Thyroid gland (tissue), 4 donors: Measurements from ENCODE around the gene CPA5. TPM values are rescaled to one million over a fixed set of nuclear protein-coding genes. Genes with fewer than 3 reads are reported as not detected.

Experiments used
- DNase-seq, 2 donors: peaks; one replicate each; pipeline ENCODE4 v3.0.0-alpha.2; 2019
- H3K27ac ChIP-seq, 3 donors: fragments of 200-600 bp; sonication (generic); 1 replicate in 2 of 3; 2 replicates in 1 of 3; pipeline ENCODE4 v1.5.1; 2016 to 2019; ENCODE audit warnings: mild to moderate bottlenecking in 1 of 3, moderate library complexity in 1 of 3
- H3K27me3 ChIP-seq: fragments of 200-600 bp; sonication (generic); one replicate; pipeline ENCODE4 v1.5.1; 2019
- H3K36me3 ChIP-seq, 2 donors: fragments of 200-600 bp; sonication (generic); one replicate each; pipeline ENCODE4 v1.5.1; 2016 to 2019
- H3K4me1 ChIP-seq, 2 donors: fragments of 200-600 bp; sonication (generic); one replicate each; pipeline ENCODE4 v1.5.1; 2017 to 2019
- H3K4me3 ChIP-seq, 3 donors: fragments of 200-600 bp; sonication (generic); replicated peaks in 1 of 3; 1 replicate in 2 of 3; 2 replicates in 1 of 3; pipeline ENCODE4 v1.5.1; 2016; ENCODE audit warnings: mild to moderate bottlenecking in 1 of 3
- H3K9me3 ChIP-seq: fragments of 200-600 bp; sonication (generic); one replicate; pipeline ENCODE4 v1.5.1; 2017
- CTCF ChIP-seq, 6 experiments: fragments of 200-600 bp in 3 of 6; fragments of 450-650 bp in 3 of 6; sonication (generic) in 3 of 6; IDR thresholded peaks; one replicate each; pipeline ENCODE4 v1.5.1; 2016 to 2019; ENCODE audit warnings: antibody characterized with exemption in 6 of 6, mild to moderate bottlenecking in 2 of 6, inconsistent platforms in 1 of 6, moderate library complexity in 1 of 6
- POLR2A ChIP-seq, 2 donors: fragments of 450-650 bp; IDR thresholded peaks; one replicate each; pipeline ENCODE4 v1.6.1; 2017; ENCODE audit warnings: antibody characterized with exemption in 2 of 2, mild to moderate bottlenecking in 2 of 2, moderate library complexity in 1 of 2
- WGBS, 2 donors: methylation state at CpG; one replicate each; pipeline ENCODE4 v1.1.5; 2017; 5-methylcytosine and 5-hydroxymethylcytosine counted together
- intact Hi-C: fragments of 100-400 bp; cut with DNase I; formaldehyde crosslinking; loops from one replicate; pipeline ENCODE4 v1.15.1; 2023
- total RNA-seq, 4 donors: library from RNA; depleted of rRNA; stranded (reverse); fragments of >200 nt; gene quantifications; one replicate each; pipeline ENCODE4 v1.2.3, GENCODE V29; 2016

CPA5 gene
- total RNA-seq, 4 donors from 2014 or later: not detected

- Histone ChIP-seq H3K27me3 (no peaks in the 10 kb centered on the region), H3K4me3 (no peak overlapping the region), H3K36me3 (no peaks in the 10 kb centered on the region), H3K4me1 (no peaks in the 10 kb centered on the region), H3K27ac (no peak overlapping the region), H3K9me3 (no peaks in the 10 kb centered on the region)
- intact Hi-C loops: no loop called here
- TF ChIP-seq CTCF (IDR thresholded peaks at IDR 0.05) (no peak), POLR2A (IDR thresholded peaks at IDR 0.05) (no peak)
- no peak for DNase-seq
- WGBS, 2 donors: 91 to 93% methylated on average over 1 of the region's 1 CpG
Measured at GRCh38 chr7:130390486-130390885, 45.9 kb downstream of the CPA5 start.

- Histone ChIP-seq H3K9me3 (no peaks in the 10 kb centered on the region), H3K4me3 (no peak overlapping the region), H3K27ac (no peak overlapping the region), H3K36me3 (no peaks in the 10 kb centered on the region), H3K4me1 (no peaks in the 10 kb centered on the region), H3K27me3 (no peaks in the 10 kb centered on the region)
- 83 to 95% methylated on average over 5 of the region's 5 CpGs for WGBS, 2 donors
- TF ChIP-seq CTCF (IDR thresholded peaks at IDR 0.05) (no peak), POLR2A (IDR thresholded peaks at IDR 0.05) (no peak)
- no peak for DNase-seq
- intact Hi-C loops: no loop called here
Measured at GRCh38 chr7:130393101-130393561, 48.5 kb downstream of the CPA5 start.

GRCh38 chr7:130393841-130394411, 49.3 kb downstream of the CPA5 start:
- Histone ChIP-seq H3K27me3 (no peaks in the 10 kb centered on the region), H3K36me3 (no peaks in the 10 kb centered on the region), H3K4me1 (no peaks in the 10 kb centered on the region), H3K27ac (no peak overlapping the region), H3K9me3 (no peaks in the 10 kb centered on the region), H3K4me3 (no peak overlapping the region)
- no peak for DNase-seq
- intact Hi-C loops: no loop called here
- TF ChIP-seq CTCF (IDR thresholded peaks at IDR 0.05) (no peak), POLR2A (IDR thresholded peaks at IDR 0.05) (no peak)
- WGBS, 2 donors: 79 to 85% methylated on average over 10 of the region's 10 CpGs

GRCh38 chr7:130394421-130395195, 50.0 kb downstream of the CPA5 start:
- DNase-seq: no peak
- intact Hi-C loops: no loop called here
- Histone ChIP-seq H3K36me3 (no peaks in the 10 kb centered on the region), H3K27ac (no peak overlapping the region), H3K9me3 (no peaks in the 10 kb centered on the region), H3K4me1 (no peaks in the 10 kb centered on the region), H3K4me3 (no peak overlapping the region), H3K27me3 (no peaks in the 10 kb centered on the region)
- 84 to 85% methylated on average over 7 of the region's 7 CpGs for WGBS, 2 donors
- TF ChIP-seq POLR2A (IDR thresholded peaks at IDR 0.05) (no peak), CTCF (IDR thresholded peaks at IDR 0.05) (no peak)

GRCh38 chr7:130395421-130395820, 50.8 kb downstream of the CPA5 start:
- Histone ChIP-seq H3K4me1 (no peaks in the 10 kb centered on the region), H3K36me3 (no peaks in the 10 kb centered on the region), H3K27me3 (no peaks in the 10 kb centered on the region), H3K9me3 (no peaks in the 10 kb centered on the region), H3K27ac (no peak overlapping the region), H3K4me3 (no peak overlapping the region)
- TF ChIP-seq POLR2A (IDR thresholded peaks at IDR 0.05): no peak
- no peak for TF ChIP-seq CTCF (IDR thresholded peaks at IDR 0.05)
- WGBS, 2 donors: 73 to 80% methylated on average over 5 of the region's 5 CpGs
- intact Hi-C loops: no loop called here
- DNase-seq: no peak
